GM12875 (cell line): Measurements from ENCODE around the gene NTN3.
"Not testable (repeated sequence)": the region's sequence is repeated elsewhere in the genome, so short reads cannot be mapped to it uniquely, and the experiment has no call there.

ENCODE experiments used
- H3K4me3 ChIP-seq: one replicate; pipeline ENCODE4 v1.5.1; 2011; ENCODE audit warnings: low read depth, low read length, control low read depth
- TF ChIP-seq, protein P1 (sequence below): IDR thresholded peaks from 2 replicates; pipeline ENCODE4 v1.5.1; 2011; ENCODE audit warnings: low read depth, mild to moderate bottlenecking, control low read depth, inconsistent platforms, low read length, moderate library complexity, borderline replicate concordance; ENCODE audit not compliant: insufficient read depth

Gene NTN3

DNA sequence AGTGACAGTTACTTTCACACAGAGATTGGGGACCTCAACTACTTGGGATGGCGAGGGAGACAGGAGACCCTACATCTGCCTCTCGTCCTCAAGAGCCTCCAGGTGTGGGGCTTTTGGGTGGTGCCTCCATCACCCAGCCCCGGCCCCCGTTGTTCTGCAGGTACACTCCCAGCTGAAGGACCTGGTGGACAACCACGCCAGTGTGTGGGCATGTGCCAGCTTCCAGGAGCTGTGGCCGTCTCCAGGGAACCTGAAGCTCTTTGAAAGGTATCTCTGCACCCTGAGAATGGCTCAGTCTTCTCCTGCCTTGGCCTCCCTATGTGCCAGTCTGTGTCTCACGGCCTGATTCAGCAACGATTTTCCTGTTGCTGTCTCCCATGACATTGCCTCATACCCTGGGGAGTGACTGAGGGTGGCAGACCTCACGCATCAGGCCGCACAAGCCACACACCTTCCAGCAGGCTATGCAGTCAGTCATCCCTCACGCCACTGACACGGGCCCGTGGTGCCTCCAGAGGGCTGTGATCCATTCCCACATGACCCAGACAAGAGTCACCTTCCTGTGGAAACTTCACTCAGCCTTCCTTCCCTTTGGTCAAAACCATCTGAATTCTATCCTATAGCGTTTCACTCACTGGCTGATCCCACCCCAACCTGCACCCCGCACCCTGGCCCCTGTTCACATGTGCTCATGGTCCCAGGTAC lies 38.1 kb upstream of the NTN3 start:
- no peak overlapping the region for H3K4me3 ChIP-seq
- TF ChIP-seq, protein P1, sequence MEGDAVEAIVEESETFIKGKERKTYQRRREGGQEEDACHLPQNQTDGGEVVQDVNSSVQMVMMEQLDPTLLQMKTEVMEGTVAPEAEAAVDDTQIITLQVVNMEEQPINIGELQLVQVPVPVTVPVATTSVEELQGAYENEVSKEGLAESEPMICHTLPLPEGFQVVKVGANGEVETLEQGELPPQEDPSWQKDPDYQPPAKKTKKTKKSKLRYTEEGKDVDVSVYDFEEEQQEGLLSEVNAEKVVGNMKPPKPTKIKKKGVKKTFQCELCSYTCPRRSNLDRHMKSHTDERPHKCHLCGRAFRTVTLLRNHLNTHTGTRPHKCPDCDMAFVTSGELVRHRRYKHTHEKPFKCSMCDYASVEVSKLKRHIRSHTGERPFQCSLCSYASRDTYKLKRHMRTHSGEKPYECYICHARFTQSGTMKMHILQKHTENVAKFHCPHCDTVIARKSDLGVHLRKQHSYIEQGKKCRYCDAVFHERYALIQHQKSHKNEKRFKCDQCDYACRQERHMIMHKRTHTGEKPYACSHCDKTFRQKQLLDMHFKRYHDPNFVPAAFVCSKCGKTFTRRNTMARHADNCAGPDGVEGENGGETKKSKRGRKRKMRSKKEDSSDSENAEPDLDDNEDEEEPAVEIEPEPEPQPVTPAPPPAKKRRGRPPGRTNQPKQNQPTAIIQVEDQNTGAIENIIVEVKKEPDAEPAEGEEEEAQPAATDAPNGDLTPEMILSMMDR, result no peak

DNA sequence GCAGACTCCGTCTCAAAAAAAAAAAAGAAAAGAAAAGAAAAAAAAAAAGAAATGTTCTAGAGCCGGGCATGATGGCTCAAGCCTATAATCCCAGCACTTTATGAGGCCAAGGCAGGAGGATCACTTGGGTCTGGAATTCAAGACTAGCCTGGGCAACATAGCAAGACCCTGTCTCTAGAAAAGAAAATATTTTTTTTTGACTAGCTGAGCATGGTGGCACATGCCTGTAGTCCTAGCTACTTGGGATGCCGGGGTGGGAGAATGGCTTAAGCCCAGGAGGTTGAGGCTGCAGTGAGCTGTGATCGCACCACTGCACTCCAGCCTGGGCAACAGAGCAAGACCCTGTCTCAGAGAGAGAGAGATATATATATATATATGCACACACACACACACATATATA lies 35.9 kb upstream of the NTN3 start:
- not testable (repeated sequence) for H3K4me3 ChIP-seq

DNA sequence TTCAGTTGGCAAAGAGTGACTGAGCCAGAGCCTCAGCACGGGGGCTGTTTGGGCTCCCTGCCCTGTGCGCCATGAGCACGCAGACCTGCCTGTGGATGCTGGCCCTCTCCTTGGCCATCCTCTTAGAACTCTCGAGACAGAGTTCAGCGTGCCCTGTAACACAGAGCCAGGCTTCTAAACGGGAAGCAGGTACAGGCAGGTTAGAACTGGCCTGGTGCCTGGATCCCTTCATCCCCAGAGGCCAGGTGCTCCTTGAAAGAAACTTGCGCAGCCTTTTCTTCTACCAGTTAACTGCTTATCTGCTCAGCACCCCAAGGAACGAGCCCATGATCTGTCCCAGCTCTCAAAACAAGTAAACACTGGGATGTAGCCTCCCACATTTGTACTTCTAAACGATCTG lies 35.0 kb upstream of the NTN3 start:
- H3K4me3 ChIP-seq, result no peak overlapping the region
- TF ChIP-seq, protein P1, result no peak

DNA sequence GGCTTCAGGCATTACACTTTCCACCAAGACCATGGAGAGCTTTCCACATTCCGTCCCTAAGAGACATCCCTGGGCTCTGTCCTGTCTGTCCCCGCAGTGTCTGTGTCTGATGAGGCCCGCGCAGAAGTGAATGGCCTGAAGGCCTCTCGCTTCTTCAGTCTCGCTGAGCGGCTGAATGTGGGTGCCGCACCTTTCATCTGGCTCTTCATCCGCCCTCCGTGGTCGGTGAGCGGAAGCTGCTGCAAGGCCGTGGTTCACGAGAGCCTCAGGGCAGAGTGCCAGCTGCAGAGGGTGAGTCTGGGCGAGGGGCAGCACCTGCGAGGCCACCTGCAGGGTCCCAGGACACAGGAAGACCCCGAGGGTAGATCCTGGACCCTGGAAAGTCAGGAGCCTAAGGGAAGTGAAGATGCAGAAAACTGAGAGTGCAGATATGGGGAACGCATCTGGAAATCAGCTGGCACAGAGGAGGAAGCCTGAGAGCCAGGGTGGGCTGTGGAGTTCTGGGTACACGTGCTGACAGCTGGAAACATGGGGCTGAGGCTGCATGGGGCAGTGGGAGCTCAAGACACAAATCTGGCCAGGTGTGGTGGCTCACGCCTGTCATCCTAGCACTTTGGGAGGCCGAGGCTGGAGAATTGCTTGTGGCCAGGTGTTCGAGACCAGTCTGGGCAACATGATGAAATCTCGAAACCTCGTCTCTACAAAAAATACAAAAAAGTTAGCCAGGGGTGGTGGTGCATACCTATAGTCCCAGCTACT lies 33.9 kb upstream of the NTN3 start:
- no peak overlapping the region for H3K4me3 ChIP-seq
- TF ChIP-seq, protein P1, result no peak

DNA sequence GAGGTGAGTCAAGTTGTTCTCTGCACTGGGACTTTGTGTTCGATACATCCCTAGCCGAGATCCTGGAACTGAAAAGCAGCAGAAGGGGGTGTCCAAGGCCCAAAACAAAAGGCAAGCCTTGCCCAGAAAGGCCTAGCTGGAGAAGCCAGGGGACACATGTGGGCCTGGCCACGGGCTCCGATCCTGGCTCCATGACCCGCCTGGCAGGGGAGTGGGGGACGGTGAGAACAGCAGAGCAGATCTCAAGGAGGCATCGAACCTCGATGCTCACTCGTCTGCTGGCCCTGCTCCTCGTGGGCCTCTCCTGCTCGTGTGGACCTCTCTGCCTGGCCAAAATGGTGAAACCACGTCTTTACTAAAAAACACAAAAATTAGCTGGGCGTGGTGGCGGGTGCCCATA lies 33.0 kb upstream of the NTN3 start:
- H3K4me3 ChIP-seq, result no peak overlapping the region
- TF ChIP-seq, protein P1, result no peak

DNA sequence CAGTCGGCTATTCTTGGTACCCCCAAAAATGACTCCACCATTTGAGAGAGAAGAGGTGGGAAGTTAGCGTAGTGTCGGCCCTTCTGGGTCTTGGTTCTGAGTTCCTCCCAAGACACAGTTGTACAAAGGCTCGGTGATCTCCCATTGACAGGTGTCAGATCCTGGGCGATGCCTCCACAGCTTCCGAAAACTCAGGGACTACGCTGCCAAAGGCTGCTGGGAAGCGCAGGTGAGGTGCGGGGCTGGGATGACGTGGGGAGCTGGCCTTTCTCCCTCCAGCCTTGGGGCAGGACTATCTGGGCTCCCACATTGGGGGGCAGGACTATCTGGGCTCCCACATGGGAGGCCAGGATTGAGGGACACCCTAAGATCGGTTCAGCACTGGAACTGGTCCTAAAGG lies 31.5 kb upstream of the NTN3 start:
- TF ChIP-seq, protein P1, result no peak
- H3K4me3 ChIP-seq, result no peak overlapping the region

DNA sequence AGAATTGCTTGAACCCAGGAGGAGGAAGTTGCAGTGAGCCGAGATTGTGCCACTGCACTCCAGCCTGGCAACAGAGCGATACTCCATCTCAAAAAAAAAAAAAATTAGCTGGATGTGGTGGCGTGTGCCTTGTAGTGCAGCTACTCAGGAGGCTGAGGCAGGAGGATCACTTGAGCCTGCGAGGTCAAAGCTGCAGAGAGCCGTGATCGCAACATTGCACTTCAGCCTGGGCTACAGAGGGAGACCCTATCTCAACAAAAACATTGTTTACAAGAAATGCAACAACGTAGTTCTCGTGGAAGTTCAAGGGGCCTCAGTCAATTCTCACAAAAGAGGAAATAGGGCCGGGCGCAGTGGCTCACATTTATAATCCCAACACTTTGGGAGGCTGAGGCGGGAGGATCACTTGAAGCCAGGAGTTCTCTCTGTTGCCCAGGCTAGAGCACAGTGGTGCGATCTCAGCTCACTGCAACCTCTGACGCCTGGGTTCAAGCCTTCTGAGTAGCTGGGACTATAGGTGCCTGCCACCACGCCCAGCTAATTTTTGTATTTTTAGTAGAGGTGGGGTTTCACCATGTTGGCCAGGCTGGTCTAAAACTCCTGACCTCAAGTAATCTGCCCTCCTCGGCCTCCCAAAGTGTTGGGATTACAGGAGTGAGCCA lies 29.8 kb upstream of the NTN3 start:
- not testable (repeated sequence) for H3K4me3 ChIP-seq

DNA sequence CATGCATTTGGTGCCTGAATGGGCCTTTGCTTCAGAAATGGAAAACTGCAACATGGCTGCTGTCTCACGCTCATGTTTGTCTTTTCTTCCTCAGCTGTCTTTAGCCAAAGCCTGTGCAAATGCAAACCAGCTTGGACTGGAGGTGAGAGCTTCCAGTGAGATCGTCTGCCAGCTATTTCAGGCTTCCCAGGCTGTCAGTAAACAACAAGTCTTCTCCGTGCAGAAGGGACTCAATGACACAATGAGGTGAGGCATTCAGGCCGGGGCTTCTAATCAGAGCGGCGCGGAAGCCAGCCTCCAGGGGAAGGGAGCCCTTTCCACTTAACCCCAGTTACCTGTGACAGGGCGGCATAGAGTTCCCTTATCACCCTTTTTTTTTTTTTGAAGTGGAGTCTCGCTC lies 27.5 kb upstream of the NTN3 start:
- H3K4me3 ChIP-seq, result no peak overlapping the region
- TF ChIP-seq, protein P1, result no peak
